GM21515 (cell line): Measurements from ENCODE around the gene FLAD1.

Source experiments
- ATAC-seq: cut with Tn5 transposase; IDR thresholded peaks from one replicate; pipeline ENCODE4 v1.9.1; 2021; ENCODE audit not compliant: unreplicated experiment

The FLAD1 gene

GRCh38 chr1:154982897-154983648 is at the start of gene FLAD1:
Gene FLAD1 (plus strand): TSS chr1:154983344. CDS start chr1:154983695, 351 bp downstream.
- peak; percentile 93 for ATAC-seq

GRCh38 chr1:154934358-154934948 is 48.7 kb upstream of the FLAD1 start:
- ATAC-seq: no peak

DNA sequence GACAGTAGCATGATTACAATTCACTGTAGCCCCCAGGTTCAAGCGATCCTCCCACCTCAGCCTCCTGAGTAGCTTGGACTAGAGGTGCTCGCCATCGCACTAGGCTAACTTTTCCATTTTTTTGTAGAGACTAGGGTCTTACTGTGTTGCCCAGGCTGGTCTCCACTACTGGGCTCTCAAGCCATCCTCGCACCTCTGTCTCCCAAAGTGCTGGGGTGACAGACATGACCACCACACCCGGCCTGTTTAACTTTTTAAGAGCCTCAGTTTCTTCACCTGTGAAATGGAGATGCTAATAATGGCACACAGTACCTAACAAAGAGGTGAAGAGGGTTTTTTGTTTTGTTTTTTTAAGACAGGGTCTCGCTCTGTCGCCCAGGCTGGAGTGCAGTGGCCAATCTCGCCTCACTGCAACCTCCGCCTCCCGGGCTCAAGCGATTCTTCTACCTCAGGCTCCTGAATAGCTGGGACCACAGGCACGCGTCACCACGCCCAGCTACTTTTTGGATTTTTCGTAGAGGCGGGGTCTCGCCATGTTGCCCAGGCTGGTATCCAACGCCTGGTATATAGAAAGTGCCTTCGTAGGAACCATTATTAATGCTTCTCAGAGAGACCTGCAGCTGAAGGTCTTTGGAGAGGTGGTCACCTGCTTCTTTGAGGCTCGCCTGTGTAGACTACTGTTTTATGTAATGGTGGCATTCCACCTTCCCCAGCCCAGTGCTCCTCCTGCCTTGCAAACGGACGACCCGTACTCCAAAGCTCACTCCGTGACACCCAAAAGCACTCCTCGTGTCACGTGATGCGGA is 47.2 kb upstream of the FLAD1 start:
- ATAC-seq: no peak

DNA sequence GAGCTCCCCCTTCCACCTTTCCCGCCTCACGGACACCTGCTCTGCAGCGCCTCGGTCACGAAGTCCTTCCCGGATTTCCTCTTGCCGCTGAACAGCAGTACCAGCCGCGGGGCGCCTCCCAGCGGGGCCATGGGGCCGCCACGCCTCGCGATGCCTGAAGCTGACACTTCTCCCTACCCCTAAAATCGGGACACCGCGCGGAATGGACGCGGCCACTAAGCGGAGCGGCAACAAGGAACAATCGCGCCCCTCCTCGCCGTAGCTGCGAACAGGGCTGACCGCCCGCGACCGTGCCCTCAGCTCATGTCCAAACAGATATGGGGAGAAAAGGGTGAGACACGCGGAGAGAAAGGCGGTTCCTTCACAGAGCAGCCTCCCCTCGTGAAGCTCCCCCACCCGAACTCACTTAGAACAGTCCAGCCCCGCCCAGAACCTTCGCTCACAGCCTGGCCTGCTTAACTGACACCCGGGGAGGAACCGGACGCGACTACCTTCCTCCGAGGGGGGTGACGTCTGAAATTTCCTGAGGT is 46.5 kb upstream of the FLAD1 start, which contains the start of gene PMVK:
TSS of gene PMVK (minus strand) at position 165 of the 530 bp plus-strand sequence. CDS start at position 131, 34 bp downstream.
- peak; percentile 73 for ATAC-seq

DNA sequence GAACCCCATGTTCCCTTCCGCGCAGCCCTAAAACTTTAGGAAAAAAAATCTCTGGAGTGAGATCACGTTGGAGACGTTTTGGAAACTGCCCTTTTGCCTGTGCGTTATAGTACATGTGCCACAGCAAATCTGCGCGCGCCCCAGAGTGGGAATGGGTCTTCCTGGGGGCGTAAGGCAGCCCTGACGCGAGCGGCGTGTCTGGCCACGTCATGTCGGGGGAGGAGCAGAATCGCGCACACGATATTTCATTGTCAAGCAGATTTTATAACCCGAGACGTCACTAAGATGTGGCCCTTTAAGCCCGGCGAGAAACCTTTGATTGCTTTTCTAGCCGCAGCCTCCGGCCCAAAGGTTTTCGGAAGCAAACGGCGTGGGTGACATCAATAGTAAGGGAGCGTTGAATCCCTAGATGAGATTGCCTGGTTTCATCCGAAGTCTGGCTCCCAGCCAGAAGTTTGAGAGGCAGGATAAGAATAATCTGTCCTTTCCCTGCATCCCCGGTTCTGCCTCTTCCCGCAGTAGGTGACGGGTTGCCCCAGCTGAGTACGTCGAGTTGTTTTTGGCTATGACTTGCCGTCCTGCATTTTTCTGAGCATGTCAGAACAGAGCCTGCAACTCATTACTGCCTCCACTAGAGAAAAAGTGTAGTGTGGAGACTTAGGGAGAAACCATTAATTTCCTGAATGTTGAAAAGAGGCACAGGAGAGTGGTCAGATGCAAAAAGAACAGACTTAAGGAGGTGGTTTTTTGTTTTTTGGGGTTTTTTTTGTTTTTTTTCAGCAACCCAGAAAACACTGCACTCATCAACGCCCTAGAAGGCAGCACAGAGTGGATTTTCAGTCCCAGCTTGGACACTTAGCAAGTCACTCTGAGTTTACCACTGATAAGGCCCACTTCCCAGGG is 45.8 kb upstream of the FLAD1 start:
- peak; percentile 55 for ATAC-seq

DNA sequence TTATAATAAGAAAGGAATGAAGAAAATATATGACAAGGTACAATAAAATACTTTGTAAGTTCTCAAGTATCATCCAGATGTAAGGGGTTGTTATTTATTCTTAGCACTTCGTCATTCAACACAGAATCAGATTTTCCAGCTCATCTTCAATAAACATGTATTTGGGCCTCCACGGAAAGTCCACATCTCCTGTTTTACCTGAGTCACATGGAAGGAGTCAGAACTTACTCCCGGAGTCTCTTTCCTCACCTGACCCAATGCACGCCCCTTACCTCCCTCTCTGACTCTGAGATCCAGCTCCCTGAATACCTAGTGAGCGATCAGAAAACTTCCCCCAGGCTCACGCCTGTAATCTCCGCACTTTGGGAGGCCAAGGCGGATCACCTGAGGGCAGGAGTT is 45.2 kb upstream of the FLAD1 start:
- no peak for ATAC-seq

DNA sequence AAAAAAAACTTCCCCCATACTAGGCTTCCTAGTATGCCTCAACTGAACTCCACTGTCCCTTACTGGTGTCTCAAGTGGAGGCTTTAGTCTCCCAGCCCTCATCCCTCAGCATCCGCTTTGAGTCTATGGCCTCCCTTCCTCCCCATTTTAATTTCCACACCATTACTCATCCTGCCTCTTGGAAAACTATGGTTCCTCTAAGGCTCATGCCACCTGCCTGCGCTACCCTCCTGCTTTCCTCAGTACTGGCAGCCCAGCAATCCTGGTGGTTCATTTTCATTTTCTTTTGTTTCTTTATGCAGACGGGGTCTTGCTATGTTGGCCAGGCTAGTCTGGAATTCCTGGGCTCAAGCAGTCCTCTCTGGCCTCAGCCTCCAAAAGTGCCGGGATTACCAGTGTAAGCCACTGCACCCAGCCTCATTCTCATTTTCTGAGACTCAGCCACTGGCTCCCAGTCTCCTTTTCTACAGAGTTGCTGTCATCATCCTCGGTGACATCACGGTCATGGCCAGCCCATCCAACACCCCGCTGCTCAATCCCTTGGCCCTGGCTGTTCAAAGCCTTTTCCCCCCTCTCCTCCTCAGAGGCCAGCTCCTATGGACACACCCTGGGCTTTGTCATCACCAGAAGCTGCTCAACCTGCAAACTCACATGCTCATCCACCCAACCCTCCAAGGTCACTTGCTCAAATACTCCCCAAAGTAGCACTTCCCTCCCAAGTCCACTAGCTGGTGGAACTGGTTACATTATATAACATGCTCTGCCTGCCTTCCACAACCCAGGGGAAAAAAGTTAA is 44.3 kb upstream of the FLAD1 start:
- no peak for ATAC-seq

GRCh38 chr1:154940213-154940560 is 43.0 kb upstream of the FLAD1 start:
- ATAC-seq: no peak

- ATAC-seq: no peak
These were observed 42.4 kb upstream of the FLAD1 start for GRCh38 chr1:154940651-154941194.

DNA sequence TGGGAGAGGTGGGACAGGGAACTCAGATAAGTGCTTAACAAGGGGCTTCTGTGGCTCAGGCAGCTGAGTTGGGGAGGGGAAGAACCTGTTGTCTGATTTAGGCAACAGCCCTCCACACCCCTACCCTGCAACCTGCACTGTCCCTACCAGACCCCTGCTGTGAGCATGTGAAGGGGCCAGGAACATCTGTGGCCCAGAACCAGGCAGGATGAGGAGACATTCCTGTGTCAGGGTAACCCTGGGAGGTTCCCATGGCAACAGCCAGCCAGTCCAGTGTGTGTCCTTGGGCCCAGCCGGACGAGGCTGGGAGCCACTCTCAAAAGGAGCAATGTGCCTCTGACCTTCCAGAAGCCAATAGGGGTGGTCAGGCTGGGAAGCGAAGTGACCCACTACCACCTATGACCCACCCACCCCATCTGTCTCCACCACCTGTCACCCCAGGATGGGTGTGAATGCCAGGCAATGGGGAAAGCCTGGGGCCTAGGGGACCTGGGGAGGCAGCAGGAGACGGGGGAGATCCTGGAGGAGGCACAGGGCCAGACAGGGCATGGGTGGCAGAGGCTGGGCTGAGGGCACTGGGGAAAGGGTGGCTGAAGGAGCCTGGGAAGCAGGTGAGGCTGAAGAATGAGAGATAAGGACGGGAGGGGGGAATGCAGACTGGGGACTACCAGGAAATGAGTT is 41.7 kb upstream of the FLAD1 start:
- ATAC-seq: no peak

GRCh38 chr1:154943649-154944400 is 39.3 kb upstream of the FLAD1 start:
- ATAC-seq: no peak

GRCh38 chr1:154944401-154945159 is 38.6 kb upstream of the FLAD1 start:
- ATAC-seq: no peak

- ATAC-seq: no peak
These were observed 37.8 kb upstream of the FLAD1 start for GRCh38 chr1:154945160-154945961.

DNA sequence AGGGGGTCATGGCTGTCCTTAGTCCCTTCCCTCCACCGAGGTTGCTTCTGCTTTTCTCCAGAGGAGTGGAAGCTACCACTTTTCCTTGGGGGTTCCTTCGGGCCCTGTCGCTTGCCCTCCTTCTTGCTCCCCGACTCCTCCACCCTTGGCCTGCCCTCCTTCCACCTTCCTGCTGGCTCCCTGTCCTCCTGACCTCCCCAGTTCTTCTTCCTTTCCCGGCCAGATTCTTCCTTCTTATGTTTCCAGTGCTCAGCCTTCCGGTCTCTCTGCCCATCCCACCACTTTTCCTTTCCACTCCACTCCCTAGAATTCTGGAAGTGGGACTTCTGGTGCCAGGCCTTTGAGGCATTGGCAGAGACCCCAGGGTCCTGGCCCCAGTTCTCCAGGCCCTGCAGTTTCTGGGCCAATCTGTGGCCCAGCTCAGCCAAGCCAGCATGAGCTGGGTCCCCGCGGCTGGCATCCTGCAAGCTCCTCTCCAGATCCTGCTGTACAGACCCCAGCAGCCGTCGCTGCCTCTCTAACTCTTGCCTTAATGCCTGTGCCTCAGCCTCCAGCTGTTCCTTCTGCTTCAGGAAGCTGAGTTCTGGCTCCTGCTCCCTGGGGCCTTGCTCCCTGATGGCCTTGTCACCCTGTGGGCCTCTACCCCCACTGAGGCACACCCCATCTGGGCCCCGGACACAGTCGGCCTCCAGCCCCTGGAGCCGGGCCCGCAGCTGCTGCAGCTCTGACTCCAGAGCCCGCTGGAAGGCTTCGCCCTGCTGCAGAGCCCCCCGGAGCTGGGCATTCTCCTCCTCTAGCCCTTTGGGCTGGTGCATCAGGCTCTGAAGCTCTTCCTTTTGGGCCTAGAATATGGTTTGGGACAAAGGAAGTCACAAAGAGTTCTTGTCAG is 36.9 kb upstream of the FLAD1 start:
- no peak for ATAC-seq

DNA sequence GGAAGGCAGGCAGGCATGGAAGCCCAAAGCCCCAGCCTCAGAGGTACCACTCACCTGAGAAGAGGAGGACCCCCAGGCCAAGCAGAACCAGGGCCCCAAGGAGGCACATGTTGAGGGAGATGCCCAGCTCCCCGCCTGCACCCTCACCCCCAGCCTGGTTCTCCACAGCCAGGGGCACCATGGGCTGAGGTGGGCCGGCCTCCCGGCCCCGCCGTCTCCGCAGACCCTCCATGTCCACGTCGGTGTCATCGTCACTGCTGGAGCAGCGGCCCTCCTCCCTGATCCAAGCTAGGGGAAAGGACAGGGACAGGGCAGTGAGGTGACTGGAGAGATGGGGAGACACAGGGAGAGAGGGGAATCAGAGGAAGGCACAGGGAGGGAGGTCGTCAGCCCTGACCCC is 35.1 kb upstream of the FLAD1 start:
- no peak for ATAC-seq
